Breast epithelium (tissue), 3 donors: ENCODE data around the gene DPF1.

Experiments
- CTCF ChIP-seq, 3 donors: fragments of 450-650 bp; IDR thresholded peaks; one replicate each; pipeline ENCODE4 v1.5.1; 2016 to 2017; ENCODE audit warnings: antibody characterized with exemption in 3 of 3, mild to moderate bottlenecking in 3 of 3, moderate library complexity in 3 of 3
- POLR2A ChIP-seq: fragments of 450-650 bp; IDR thresholded peaks from one replicate; pipeline ENCODE4 v1.6.1; 2016; ENCODE audit warnings: antibody characterized with exemption, mild to moderate bottlenecking, moderate library complexity

DNA sequence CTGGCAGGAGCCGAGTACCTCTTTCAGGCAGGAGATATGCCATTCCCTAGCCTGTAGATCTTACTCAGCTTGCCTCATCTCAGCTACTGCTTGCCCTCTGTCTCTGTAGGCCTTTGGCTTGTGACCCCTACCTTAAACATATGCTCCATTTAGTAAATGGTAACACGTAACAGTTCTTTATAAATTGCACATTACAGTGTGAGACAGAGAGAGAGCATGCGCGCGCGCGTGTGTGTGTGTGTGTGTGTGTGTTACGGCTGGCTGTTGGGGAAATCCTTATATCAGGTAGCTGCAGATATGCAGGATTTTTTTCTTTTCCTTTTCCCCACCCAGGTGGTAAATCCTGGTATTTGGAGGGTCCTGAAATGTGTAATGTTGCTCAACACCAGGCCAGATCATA is 44.5 kb upstream of the DPF1 start:
- TF ChIP-seq POLR2A (no peak), CTCF (IDR thresholded peaks at IDR 0.05) (no peak)
